Activated effector memory CD4-positive, alpha-beta T cell treated with Interleukin-2 at 50 U/mL for 16 hours (primary cell): Measurements from ENCODE around the gene DENND11.

Source experiments
- DNase-seq: peaks from one replicate; pipeline ENCODE4 v3.0.0-alpha.2; 2020

Gene DENND11

GRCh38 chr7:141676618-141677017 lies 25.3 kb downstream of the DENND11 start:
- no peak for DNase-seq

- DNase-seq, result no peak
These were observed 26.3 kb downstream of the DENND11 start for GRCh38 chr7:141675436-141676215.

- DNase-seq, result no peak
These were observed 27.3 kb downstream of the DENND11 start for GRCh38 chr7:141674702-141675101.

DNA sequence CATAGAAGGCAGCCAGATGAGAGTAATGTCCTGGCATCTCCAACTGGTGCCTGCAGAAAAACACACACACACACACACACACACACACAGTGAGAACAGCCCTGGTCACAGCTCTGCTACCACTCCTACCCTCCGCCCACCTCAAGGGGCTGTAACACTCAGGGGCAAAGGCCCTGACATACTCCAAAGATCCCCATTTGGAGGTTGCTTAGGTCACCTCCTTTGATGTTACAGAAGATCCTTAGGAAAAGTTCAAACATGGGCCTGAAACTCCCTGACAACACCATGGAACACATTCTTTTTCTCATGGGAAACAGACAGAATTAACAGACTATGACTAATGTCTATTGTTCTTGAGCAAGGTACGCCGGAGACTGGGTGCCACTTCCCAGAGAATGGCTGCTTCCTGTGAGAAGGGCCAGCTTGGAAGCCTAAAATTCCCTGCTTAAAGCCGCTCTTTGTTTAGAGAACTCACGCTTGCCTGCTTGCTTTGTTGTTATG lies 27.7 kb downstream of the DENND11 start:
- no peak for DNase-seq

- no peak for DNase-seq
These were observed 28.6 kb downstream of the DENND11 start for GRCh38 chr7:141673346-141673745.

DNA sequence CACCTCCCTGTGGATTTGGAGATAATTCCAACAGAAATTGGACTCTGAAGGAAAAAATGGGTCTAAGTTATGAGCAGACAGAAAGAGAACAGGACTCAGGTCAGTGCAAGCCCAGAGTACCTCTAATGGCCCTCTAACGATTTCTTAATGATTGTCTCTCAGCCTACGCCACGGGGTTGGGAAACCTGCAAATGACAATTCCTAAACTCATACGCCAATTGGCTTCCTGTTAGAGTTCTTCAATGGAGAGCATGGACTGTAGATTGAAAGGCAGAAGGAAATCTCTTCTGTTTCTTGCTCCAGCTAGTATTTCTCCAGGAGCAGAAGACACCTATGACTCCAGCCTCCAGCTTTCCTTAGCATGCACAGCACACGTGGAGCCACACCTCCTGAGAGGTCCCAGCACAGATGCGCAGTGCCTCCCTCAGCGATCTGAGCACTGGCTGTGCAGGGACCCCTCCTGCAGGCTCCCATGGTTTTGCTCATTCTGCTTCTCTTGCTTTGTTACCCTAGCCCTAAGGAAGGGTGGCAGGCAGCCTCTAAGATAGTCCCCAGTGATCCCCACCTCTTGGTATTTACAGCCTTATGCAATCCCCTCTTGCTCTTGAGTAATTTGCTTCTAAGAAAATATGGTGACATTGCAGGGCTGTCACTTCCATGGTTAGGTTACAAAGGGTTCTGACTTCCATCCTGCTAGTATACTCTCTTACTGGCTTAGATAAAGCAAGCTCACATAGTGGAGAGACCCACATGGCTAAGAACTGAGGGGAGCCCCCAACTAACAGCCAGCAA lies 30.1 kb downstream of the DENND11 start:
- DNase-seq, result no peak

DNA sequence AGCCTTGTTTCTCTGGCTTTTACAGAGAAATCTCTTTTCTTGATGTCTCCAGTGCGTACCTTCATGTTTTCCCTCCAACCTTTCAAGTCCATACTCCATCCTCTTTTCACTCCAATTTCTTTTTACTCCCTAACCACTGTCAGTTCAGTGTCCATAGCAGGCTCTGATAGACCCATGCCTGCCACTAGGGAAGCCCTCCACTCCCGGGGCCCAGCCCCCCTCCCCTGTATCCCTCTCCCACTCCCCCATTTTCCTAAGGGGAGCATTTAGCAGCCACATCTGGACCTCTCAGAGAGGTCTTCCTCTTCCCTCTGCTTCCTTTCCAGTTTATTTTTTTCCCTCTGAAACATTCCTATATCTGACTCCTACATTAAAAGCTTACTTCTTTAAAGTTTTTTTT lies 33.1 kb downstream of the DENND11 start:
- DNase-seq, result no peak

DNA sequence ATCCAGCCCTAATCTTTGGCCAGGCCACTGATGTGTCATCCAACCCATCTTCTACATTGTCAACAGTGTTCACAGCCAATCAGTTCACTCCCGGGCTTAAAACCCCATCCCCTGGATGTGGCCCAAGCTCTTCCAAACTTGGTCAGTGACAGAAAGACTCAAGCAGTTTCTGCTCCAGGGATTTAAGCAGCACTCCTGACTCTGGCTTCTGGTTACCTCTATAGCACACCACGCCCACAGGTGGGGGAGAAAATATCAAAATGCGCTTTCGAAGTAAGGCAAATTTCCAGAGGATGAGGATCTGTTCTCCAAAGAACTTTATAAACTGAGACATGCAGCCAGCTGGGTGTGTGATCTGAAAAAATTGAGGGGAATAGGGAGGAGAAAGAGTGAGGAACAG lies 35.9 kb downstream of the DENND11 start:
- no peak for DNase-seq

DNA sequence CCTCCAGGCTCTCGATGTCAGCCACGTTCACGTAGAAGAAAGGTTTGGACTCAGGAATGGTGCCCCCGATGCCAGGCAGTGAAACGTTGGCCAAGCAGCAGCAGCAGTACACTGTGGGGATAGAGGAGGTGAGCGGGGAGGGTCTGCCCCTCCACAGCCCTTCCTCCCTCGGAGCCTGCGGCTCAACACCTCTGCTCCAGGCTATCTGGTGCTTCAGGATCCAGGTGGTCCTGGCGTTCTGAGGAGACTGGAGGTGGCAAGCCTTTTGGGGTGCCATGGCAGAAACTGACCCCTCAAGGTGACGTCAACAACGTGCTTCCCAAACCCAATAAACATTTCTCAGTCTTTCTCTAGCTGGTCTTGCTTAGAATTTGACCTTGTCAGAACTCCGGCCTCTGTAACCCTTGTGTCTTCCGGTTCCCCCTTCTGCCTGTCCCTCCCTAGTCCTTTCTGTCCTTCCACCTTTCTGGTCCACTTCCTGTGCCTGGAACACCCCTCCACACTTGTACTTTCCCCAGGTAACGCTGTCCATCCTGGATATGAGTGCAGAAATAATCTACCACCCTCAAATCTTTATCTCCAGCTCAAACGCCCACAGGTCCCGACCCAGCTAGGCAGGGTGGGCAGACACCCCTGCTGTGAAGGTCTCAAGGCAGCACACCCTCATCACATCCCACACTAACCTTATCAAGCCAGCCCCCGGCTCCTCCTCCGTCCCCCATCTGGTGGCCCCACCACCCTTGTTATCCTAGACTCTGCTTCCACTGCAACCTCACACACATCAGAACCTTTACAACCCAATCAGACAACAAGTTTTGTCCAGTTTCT lies 36.5 kb downstream of the DENND11 start:
- DNase-seq, result no peak

DNA sequence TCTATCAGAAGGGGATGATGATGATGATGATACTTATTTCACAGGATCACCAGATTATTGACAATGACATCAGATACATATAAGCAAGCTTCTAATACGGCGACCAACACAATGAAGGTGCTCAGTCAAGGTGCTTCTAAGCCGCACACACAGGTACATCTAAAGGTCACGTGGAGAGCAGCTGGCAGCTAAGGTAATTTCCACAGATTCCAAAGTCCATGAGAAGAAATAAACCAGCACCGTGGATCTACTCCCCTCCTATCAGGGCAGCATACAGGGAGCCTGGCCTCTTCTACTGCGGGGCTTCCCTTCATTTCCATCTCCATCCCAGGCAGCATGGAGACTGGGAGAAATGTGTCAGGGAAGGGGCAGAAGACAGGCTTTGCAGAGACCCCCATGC lies 37.5 kb downstream of the DENND11 start:
- no peak for DNase-seq

DNA sequence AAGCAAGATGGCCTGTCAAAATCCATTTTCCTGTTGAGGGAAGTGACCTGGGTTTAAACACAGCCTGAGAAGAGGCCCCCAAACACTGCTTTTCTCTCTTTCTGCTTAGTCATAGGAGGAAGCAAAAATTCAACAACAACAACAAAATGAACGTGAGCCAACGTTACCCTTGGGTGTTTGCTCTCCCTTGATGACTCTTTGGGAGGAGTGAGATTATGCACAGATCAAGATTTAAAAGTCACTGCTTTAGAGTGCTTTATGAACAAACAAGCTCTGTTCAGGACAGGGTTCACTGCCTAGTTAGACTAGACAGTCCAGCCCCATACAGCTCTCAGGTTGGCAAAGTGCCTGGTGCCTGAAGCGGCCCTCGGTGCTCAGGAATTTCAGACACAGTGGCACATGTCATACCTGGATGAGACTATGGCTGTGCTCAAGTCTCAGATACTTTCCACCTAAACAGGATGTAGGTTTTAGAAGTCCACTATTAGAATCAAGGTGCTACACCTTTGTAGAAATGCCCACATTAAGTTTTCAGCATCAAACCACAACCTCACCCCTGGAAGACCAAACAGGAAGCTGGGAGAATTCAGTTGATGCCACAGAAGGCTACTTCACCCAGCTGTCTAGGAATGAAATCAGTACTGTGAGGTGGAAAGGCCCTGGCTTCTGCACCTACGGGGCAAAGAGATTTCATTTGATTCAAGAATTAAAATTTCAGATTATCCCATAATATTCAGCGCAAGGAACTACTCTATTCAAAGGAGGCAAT lies 38.7 kb downstream of the DENND11 start:
- DNase-seq, result no peak

- DNase-seq, result no peak
These were observed 41.7 kb downstream of the DENND11 start for GRCh38 chr7:141660259-141660658.

DNA sequence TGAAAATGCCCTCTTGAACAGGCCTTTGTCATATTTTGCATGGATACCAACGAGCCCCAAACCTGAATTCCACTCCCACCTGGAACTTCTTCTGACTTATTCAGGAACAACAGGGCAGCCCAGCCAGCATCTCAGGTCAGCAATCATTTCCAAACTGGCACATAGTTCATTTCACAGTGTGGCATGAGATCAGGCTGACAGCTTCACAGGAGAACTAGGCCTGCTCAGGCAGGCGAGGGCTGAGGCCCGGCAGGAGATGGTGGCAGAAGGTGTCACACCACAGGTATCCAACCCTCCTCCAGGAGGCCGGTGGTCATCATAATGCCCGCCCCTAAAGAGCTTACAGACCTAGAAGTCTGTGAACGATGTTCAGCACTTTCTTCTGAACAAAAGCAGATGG lies 42.5 kb downstream of the DENND11 start:
- no peak for DNase-seq

DNA sequence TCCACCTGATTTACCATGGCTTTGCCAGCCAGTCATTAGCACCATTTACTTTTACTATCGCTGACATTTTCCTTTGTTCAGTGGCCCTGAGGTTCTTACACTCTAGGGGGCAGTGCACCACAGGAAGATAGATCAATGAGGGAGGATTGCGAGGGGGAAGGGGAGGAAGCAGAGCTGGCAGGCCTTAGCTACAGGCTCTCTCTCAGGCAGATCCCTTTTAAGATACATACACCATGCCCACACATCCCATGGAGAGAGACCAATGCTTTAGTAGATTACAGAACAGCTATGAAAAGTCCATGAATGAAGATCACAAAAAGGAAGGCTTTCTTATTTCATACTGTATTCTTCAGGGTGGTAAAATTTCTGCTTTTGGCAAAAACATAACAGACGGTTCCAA lies 47.4 kb downstream of the DENND11 start:
- DNase-seq, result peak; percentile 31

GRCh38 chr7:141652691-141653090 lies 49.3 kb downstream of the DENND11 start:
- no peak for DNase-seq
